ENCODE data around the gene PGAM1.

PGAM1 gene

GRCh38 chr10:97426776-97427570 lies 982 bp downstream of the PGAM1 start:
- FAIRE-seq (no peak), DNase-seq (ENCODE audit: insufficient read length, low spot score) (no peak)
- no peak for TF ChIP-seq POLR2A (IDR thresholded peaks at IDR 0.05; ENCODE audit: low read depth, low read length)

DNA sequence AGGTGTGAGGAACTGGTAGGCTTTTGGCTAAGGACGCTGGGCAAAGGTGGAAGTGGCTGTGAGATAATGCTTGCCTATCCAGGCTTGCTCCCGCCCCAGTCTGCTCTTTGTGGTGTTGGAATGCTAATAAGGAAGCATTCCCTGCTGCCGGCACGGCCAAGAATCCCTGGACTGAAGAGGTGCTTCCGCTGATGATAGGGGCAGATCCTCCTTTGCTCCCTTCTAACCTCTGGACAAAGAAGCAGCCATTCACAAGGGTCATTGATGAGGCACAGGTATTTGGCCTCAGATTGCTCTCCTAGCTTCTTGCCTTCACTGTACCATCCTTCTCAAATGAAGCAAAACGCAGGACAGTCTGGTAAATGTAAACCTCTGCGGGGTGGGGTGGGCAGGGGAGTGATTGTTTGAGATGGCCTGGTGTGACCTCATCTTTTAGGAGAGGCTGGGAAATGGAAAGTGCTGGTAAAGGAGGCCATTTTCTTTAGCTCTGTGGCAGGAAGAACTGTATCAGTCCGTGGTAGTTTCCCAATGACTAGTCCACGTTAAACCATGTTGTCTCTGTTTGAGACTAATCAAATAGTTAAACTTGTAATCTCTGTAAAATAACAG lies 1.7 kb downstream of the PGAM1 start:
- TF ChIP-seq POLR2A (IDR thresholded peaks at IDR 0.05; ENCODE audit: low read depth, low read length): no peak
- FAIRE-seq (no peak), DNase-seq (ENCODE audit: insufficient read length, low spot score) (no peak)

GRCh38 chr10:97428572-97428981 lies 2.6 kb downstream of the PGAM1 start:
- FAIRE-seq (no peak), DNase-seq (ENCODE audit: insufficient read length, low spot score) (no peak)
- no peak for TF ChIP-seq POLR2A (IDR thresholded peaks at IDR 0.05; ENCODE audit: low read depth, low read length)

DNA sequence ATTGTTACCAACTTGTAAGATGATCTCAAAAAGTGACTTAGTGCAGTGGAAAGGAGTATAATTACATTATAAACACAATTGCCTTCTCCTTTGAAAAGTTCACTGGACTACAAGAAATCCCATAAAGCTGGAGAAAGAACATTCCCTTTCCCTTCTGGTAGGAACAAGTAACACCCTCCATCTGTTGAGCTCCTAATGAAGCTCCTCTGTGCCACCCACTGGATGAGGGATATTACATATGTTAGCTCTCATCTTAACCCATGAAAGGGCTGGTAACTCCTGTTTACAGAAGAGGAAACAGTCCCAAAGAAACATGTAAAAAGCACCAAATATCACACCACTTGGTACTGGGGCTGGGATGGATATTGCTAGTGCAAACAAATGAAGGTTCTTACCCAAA lies 8.1 kb downstream of the PGAM1 start:
- no peak for DNase-seq (ENCODE audit: insufficient read length, low spot score)
- no peak for FAIRE-seq
- no peak for TF ChIP-seq POLR2A (IDR thresholded peaks at IDR 0.05; ENCODE audit: low read depth, low read length)

DNA sequence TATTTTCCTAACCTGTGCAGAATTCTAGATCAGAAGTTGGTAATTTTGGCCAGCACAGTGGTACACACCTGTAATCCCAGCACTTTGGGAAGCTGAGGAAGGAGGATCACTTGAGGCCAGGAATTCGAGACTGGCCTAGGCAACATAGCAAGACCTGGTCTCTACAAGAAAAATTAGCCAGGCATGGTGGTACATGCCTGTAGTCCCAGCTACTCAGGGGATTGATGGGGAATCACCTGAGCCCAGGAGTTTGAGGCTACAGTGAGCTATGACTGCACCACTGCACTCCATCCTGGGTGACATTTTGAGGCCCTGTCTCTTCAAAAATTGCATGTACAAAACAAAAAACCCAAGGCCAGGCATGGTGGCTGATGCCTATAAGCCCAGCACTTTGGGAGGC lies 8.6 kb downstream of the PGAM1 start:
- DNase-seq (ENCODE audit: insufficient read length, low spot score) (no peak), FAIRE-seq (no peak)
- TF ChIP-seq POLR2A (IDR thresholded peaks at IDR 0.05; ENCODE audit: low read depth, low read length): no peak

DNA sequence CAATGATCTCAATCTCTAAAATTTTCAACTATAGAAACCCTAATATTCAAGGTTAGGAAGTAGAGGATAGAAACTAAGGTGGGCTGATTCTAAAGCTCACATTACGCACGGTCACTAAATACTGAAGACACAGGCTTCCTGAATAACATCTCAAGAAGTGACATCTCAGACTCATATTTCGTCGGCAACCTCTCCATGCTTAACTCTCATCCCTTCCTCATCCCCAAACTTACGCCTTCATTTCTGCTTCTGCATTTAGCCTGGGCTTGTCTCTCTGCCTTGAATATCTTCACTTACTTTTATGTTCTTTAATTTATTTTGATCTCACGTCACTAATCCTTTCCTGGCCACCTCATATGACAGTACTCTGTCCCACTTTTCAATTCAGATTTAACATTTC lies 9.2 kb downstream of the PGAM1 start:
- DNase-seq (ENCODE audit: insufficient read length, low spot score) (no peak), FAIRE-seq (no peak)
- TF ChIP-seq POLR2A (IDR thresholded peaks at IDR 0.05; ENCODE audit: low read depth, low read length): no peak

- DNase-seq (ENCODE audit: insufficient read length, low spot score) (no peak), FAIRE-seq (no peak)
- no peak for TF ChIP-seq POLR2A (IDR thresholded peaks at IDR 0.05; ENCODE audit: low read depth, low read length)
Observed at GRCh38 chr10:97442277-97442676, 16.3 kb downstream of the PGAM1 start.

DNA sequence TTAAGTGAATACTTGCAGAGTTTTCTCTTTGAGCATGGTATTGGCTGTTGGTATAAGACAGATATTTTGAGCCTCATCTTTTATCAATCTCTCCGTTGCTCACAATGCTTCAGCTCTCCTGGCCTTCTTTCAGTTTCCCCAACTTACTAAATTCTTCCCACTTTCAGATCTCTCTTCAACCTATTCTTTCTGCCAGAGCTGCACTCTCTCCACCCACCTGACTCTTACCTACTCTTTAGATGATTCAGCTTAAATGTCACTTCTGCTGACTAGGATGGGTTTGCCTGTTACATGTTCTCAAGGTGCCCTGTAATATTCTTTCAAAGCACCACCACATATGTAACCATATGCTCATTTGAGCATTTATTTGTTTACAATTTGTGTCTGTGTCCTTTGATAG lies 18.2 kb downstream of the PGAM1 start:
- DNase-seq (ENCODE audit: insufficient read length, low spot score) (no peak), FAIRE-seq (no peak)
- no peak for TF ChIP-seq POLR2A (IDR thresholded peaks at IDR 0.05; ENCODE audit: low read depth, low read length)

GRCh38 chr10:97445357-97445721 lies 19.3 kb downstream of the PGAM1 start:
- TF ChIP-seq POLR2A (IDR thresholded peaks at IDR 0.05; ENCODE audit: low read depth, low read length): no peak
- DNase-seq (ENCODE audit: insufficient read length, low spot score) (no peak), FAIRE-seq (no peak)

DNA sequence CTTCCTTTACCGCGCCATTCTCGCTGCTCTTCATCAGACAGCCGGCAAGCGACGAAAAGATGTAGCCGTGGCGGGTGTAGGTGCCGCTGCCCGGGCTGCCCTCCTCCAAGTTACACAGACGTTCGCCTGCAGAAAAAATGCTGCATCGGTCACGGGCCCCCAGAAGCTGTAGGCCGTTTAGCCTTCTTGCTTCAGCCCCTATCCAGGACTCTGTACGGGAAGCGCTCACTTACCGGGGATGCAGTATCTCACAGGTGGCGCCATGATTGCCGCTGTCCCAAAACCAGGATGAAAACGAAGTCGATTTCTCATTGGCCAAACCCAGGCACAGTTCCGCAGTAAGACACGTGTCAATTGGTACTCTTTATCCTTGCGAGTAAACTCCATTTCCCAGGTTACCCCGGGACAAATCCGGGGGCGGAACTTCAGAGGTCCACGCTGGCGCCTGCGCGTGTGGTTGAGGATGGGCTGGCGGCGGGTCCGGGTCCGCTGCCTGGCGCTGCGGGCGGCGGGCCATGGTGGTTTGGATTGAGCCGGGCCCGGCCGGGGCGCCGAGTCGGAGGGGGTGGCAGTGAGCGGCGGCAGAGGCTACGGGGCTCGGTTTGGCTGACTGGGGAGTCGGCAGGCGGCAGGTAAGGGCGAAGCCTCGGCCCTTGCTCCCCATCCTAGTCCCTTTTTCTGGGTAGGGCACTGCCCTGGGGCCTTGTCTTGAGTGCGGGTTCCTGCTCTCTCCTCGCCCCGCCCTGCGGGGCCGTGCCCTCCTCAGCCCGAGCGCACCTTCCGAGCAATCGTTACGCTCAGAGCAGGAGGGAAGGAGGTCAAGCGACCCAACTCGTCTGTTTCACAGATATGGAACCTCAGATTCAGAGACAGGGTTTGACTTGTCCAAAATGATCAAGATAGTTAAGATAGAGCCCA lies 20.0 kb downstream of the PGAM1 start, which contains the start of the genes EXOSC1 and ZDHHC16:
Gene EXOSC1 (minus strand): TSS at position 285 of the 918 bp plus-strand sequence. CDS start 21 bp downstream, at position 264.
Gene ZDHHC16 (plus strand): TSS at position 454 of the 918 bp plus-strand sequence. CDS start 5,501 bp downstream, outside the sequence.
- TF ChIP-seq POLR2A (IDR thresholded peaks at IDR 0.05; ENCODE audit: low read depth, low read length): peak; percentile 78
- FAIRE-seq (peak; percentile 89), DNase-seq (ENCODE audit: insufficient read length, low spot score) (peak; percentile 99)

DNA sequence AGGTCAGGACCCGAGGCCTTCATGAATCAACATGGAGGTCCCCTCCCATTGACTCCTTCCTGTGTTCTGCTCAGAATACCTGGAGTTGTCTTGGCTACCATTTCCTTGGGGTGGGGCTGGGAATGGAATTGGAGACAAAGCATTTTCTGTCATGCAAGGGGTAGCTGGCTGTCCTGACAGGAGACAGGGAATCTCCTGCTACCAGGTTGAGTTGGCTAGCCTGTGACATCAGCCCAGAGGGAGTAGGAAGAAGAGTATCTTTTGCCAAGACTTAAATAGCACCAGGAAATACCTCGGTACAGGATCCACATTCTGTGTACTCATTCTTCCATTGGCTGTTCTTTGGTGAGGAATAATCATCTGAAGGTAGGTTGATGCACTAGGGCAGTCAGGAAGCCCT lies 24.8 kb downstream of the PGAM1 start:
- no peak for FAIRE-seq
- no peak for DNase-seq (ENCODE audit: insufficient read length, low spot score)
- TF ChIP-seq POLR2A (IDR thresholded peaks at IDR 0.05; ENCODE audit: low read depth, low read length): no peak

GRCh38 chr10:97451605-97452004 lies 25.6 kb downstream of the PGAM1 start:
- TF ChIP-seq POLR2A (IDR thresholded peaks at IDR 0.05; ENCODE audit: low read depth, low read length): no peak
- DNase-seq (ENCODE audit: insufficient read length, low spot score) (no peak), FAIRE-seq (no peak)

DNA sequence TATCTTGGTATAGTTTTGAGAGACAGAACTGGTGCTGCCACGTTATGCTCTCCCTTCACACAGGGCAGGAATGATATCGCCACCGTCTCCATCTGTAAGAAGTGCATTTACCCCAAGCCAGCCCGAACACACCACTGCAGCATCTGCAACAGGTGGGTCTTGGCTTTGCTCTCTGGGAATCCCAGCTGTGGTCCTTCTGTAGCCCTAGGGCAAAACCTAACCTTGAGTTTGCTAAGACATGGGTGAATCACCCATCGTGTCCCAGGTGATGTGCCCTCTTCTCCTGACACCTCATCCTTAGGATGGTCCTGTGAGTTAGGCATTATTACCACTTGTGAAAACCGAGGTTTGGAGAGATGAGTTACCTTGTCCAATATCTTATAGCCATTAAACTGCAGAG lies 26.4 kb downstream of the PGAM1 start:
- FAIRE-seq (no peak), DNase-seq (ENCODE audit: insufficient read length, low spot score) (no peak)
- no peak for TF ChIP-seq POLR2A (IDR thresholded peaks at IDR 0.05; ENCODE audit: low read depth, low read length)

Measured in H54 (cell line).